HEK293 (cell line): ENCODE measurements around the gene ARHGAP26.

Experiments
- BCL11A ChIP-seq: fragments of 450-650 bp; formaldehyde crosslinking; IDR thresholded peaks from 2 replicates; pipeline ENCODE4 v1.5.1; 2016; ENCODE audit warnings: low read depth, missing biosample characterization, missing genetic modification characterization
- KLF10 ChIP-seq: fragments of 450-650 bp; IDR thresholded peaks from 2 replicates; pipeline ENCODE4 v1.5.1; 2018; ENCODE audit warnings: missing biosample characterization, mild to moderate bottlenecking, missing genetic modification characterization
- KLF16 ChIP-seq: fragments of 450-650 bp; formaldehyde crosslinking; IDR thresholded peaks from 2 replicates; pipeline ENCODE4 v1.5.1; 2017; ENCODE audit warnings: missing biosample characterization, missing genetic modification characterization
- KLF9 ChIP-seq: fragments of 450-650 bp; formaldehyde crosslinking; IDR thresholded peaks from 2 replicates; pipeline ENCODE4 v1.5.1; 2016; ENCODE audit warnings: missing biosample characterization, missing genetic modification characterization, low read depth
- MZF1 ChIP-seq: fragments of 450-650 bp; formaldehyde crosslinking; IDR thresholded peaks from 2 replicates; pipeline ENCODE4 v1.5.1; 2017; ENCODE audit warnings: missing biosample characterization, missing genetic modification characterization, borderline replicate concordance
- PBX3 ChIP-seq: sonication (generic); formaldehyde crosslinking; IDR thresholded peaks from 2 replicates; pipeline ENCODE4 v1.8.1; 2022; ENCODE audit warnings: mild to moderate bottlenecking, moderate library complexity, missing genetic modification reagents
- PRDM1 ChIP-seq: fragments of 450-650 bp; formaldehyde crosslinking; IDR thresholded peaks from 2 replicates; pipeline ENCODE4; 2016; ENCODE audit warnings: missing biosample characterization, missing genetic modification characterization
- TCF7L2 ChIP-seq: IDR thresholded peaks from 2 replicates; pipeline ENCODE4 v1.6.1; 2011; ENCODE audit warnings: low read depth, mild to moderate bottlenecking, inconsistent platforms, low read length, moderate library complexity, borderline replicate concordance
- WT1 ChIP-seq: fragments of 450-650 bp; formaldehyde crosslinking; IDR thresholded peaks from 2 replicates; pipeline ENCODE4 v1.5.1; 2016; ENCODE audit warnings: missing biosample characterization, missing genetic modification characterization
- YY2 ChIP-seq: fragments of 450-650 bp; formaldehyde crosslinking; IDR thresholded peaks from 2 replicates; pipeline ENCODE4 v1.5.1; 2016; ENCODE audit warnings: missing biosample characterization, missing genetic modification characterization
- ZBTB1 ChIP-seq: fragments of 450-650 bp; formaldehyde crosslinking; IDR thresholded peaks from 2 replicates; pipeline ENCODE4 v1.5.1; 2016; ENCODE audit warnings: missing biosample characterization, missing genetic modification characterization
- ZEB2 ChIP-seq: fragments of 450-650 bp; formaldehyde crosslinking; IDR thresholded peaks from 2 replicates; pipeline ENCODE4 v1.5.1; 2016; ENCODE audit warnings: missing biosample characterization, missing genetic modification characterization
- ZFP37 ChIP-seq: fragments of 450-650 bp; formaldehyde crosslinking; IDR thresholded peaks from 2 replicates; pipeline ENCODE4 v1.5.1; 2016; ENCODE audit warnings: missing biosample characterization, missing genetic modification characterization
- ZNF114 ChIP-seq: fragments of 450-650 bp; formaldehyde crosslinking; IDR thresholded peaks from 2 replicates; pipeline ENCODE4 v1.5.0; 2017; ENCODE audit warnings: missing biosample characterization, missing genetic modification characterization
- ZNF148 ChIP-seq: fragments of 450-650 bp; formaldehyde crosslinking; IDR thresholded peaks from 2 replicates; pipeline ENCODE4 v1.5.0; 2017; ENCODE audit warnings: missing biosample characterization, missing genetic modification characterization, borderline replicate concordance
- ZNF24 ChIP-seq: fragments of 450-650 bp; formaldehyde crosslinking; IDR thresholded peaks from 2 replicates; pipeline ENCODE4 v1.5.1; 2016; ENCODE audit warnings: missing biosample characterization, missing genetic modification characterization
- ZNF366 ChIP-seq: fragments of 450-650 bp; formaldehyde crosslinking; conservative IDR thresholded peaks from 2 replicates; pipeline ENCODE4 v1.5.1; 2016; ENCODE audit warnings: missing biosample characterization, missing genetic modification characterization
- ZNF433 ChIP-seq: fragments of 450-650 bp; formaldehyde crosslinking; IDR thresholded peaks from 2 replicates; pipeline ENCODE4 v1.5.1; 2016; ENCODE audit warnings: missing biosample characterization, missing genetic modification characterization, low read depth
- ZNF521 ChIP-seq: fragments of 450-650 bp; formaldehyde crosslinking; IDR thresholded peaks from 2 replicates; pipeline ENCODE4 v1.5.1; 2017; ENCODE audit warnings: missing biosample characterization, mild to moderate bottlenecking, missing genetic modification characterization
- ZNF600 ChIP-seq: fragments of 450-650 bp; formaldehyde crosslinking; IDR thresholded peaks from 2 replicates; pipeline ENCODE4 v1.5.1; 2016; ENCODE audit warnings: missing biosample characterization, missing genetic modification characterization
- ZNF610 ChIP-seq: fragments of 450-650 bp; formaldehyde crosslinking; IDR thresholded peaks from 2 replicates; pipeline ENCODE4 v1.5.1; 2016; ENCODE audit warnings: missing biosample characterization, missing genetic modification characterization, borderline replicate concordance
- ZNF629 ChIP-seq: fragments of 450-650 bp; formaldehyde crosslinking; IDR thresholded peaks from 2 replicates; pipeline ENCODE4 v1.5.1; 2017; ENCODE audit warnings: missing biosample characterization, missing genetic modification characterization
- ZNF654 ChIP-seq: fragments of 450-650 bp; formaldehyde crosslinking; IDR thresholded peaks from 2 replicates; pipeline ENCODE4 v1.5.1; 2016; ENCODE audit warnings: low read depth, missing biosample characterization, missing genetic modification characterization
- ZNF664 ChIP-seq: fragments of 450-650 bp; formaldehyde crosslinking; IDR thresholded peaks from 2 replicates; pipeline ENCODE4 v1.5.1; 2016; ENCODE audit warnings: missing biosample characterization, missing genetic modification characterization
- ZNF830 ChIP-seq: fragments of 450-650 bp; IDR thresholded peaks from 2 replicates; pipeline ENCODE4 v1.5.0; 2018; ENCODE audit warnings: missing biosample characterization, missing genetic modification characterization, low read depth, mild to moderate bottlenecking, moderate library complexity
- ZNF837 ChIP-seq: fragments of 450-650 bp; formaldehyde crosslinking; IDR thresholded peaks from 2 replicates; pipeline ENCODE4 v1.5.1; 2016; ENCODE audit warnings: missing biosample characterization, missing genetic modification characterization
- ZSCAN4 ChIP-seq: fragments of 450-650 bp; formaldehyde crosslinking; IDR thresholded peaks from 2 replicates; pipeline ENCODE4 v1.5.1; 2017; ENCODE audit warnings: missing biosample characterization, missing genetic modification characterization
- TF ChIP-seq, protein P1 (sequence below): fragments of 450-650 bp; IDR thresholded peaks from 2 replicates; pipeline ENCODE4 v1.5.1; 2018; ENCODE audit warnings: missing biosample characterization, missing genetic modification characterization
- TF ChIP-seq, protein P2 (sequence below): fragments of 450-650 bp; formaldehyde crosslinking; IDR thresholded peaks from 2 replicates; pipeline ENCODE4 v1.5.1; 2016; ENCODE audit warnings: missing biosample characterization, missing genetic modification characterization
- TF ChIP-seq, protein P3 (sequence below): fragments of 450-650 bp; formaldehyde crosslinking; IDR thresholded peaks from 2 replicates; pipeline ENCODE4 v1.5.1; 2017; ENCODE audit warnings: missing biosample characterization, missing genetic modification characterization
- TF ChIP-seq, protein P4 (sequence below): fragments of 450-650 bp; formaldehyde crosslinking; IDR thresholded peaks from 2 replicates; pipeline ENCODE4 v1.5.1; 2016; ENCODE audit warnings: missing biosample characterization, missing genetic modification characterization

The ARHGAP26 gene

DNA sequence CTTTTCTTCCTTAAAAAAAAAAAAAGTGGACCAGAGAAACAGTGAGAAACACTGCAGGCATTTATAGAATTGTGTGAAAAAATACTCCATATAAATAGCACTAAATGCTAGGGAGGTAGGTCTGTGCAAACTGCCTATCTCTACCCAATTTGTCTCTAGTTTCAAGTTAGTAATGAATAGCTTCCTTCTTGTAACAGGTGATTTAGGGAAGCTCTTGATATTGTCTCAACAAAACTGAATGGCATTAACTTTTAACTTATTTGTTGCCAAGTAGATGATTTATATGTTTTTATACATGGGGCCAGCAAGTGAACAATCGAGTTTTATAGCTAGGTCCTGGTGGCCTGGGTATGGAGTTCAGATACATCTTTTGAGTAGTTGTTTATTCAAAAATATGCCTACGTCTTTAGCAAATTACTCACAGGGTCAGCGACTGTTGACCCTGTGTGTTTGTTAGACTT is 349.7 kb downstream of the ARHGAP26 start (continued):
- TF ChIP-seq, protein P1, sequence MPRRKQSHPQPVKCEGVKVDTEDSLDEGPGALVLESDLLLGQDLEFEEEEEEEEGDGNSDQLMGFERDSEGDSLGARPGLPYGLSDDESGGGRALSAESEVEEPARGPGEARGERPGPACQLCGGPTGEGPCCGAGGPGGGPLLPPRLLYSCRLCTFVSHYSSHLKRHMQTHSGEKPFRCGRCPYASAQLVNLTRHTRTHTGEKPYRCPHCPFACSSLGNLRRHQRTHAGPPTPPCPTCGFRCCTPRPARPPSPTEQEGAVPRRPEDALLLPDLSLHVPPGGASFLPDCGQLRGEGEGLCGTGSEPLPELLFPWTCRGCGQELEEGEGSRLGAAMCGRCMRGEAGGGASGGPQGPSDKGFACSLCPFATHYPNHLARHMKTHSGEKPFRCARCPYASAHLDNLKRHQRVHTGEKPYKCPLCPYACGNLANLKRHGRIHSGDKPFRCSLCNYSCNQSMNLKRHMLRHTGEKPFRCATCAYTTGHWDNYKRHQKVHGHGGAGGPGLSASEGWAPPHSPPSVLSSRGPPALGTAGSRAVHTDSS = no peak
- TF ChIP-seq ZNF830 (tag by site-specific recombination) = no peak
- no peak for TF ChIP-seq ZNF521
- 0 out of 2 replicates have a peak, but pooled peaks have one; percentile 47 for TF ChIP-seq YY2 (tag by site-specific recombination)
- no peak for TF ChIP-seq ZNF654 (tag by site-specific recombination)
- no peak for TF ChIP-seq ZEB2 (tag by site-specific recombination)
- no peak for TF ChIP-seq ZNF610 (tag by site-specific recombination)
- TF ChIP-seq ZNF148 = no peak
- TF ChIP-seq TCF7L2 = no peak
- TF ChIP-seq WT1 (tag by site-specific recombination) = peak; percentile 93
- TF ChIP-seq ZNF837 (tag by site-specific recombination) = no peak
- no peak for TF ChIP-seq ZFP37 (tag by site-specific recombination)
- TF ChIP-seq MZF1 (tag by site-specific recombination) = no peak
- TF ChIP-seq ZBTB1 (tag by site-specific recombination) = no peak
- TF ChIP-seq PBX3 = no peak
- no peak for TF ChIP-seq ZNF664
- TF ChIP-seq, protein P2, sequence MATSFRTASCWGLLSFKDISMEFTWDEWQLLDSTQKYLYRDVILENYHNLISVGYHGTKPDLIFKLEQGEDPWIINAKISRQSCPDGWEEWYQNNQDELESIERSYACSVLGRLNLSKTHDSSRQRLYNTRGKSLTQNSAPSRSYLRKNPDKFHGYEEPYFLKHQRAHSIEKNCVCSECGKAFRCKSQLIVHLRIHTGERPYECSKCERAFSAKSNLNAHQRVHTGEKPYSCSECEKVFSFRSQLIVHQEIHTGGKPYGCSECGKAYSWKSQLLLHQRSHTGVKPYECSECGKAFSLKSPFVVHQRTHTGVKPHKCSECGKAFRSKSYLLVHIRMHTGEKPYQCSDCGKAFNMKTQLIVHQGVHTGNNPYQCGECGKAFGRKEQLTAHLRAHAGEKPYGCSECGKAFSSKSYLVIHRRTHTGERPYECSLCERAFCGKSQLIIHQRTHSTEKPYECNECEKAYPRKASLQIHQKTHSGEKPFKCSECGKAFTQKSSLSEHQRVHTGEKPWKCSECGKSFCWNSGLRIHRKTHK (tag by site-specific recombination) = no peak
- no peak for TF ChIP-seq KLF9 (tag by site-specific recombination)
- no peak for TF ChIP-seq PRDM1 (tag by site-specific recombination)
- no peak for TF ChIP-seq ZNF24 (tag by site-specific recombination)
- TF ChIP-seq, protein P3, sequence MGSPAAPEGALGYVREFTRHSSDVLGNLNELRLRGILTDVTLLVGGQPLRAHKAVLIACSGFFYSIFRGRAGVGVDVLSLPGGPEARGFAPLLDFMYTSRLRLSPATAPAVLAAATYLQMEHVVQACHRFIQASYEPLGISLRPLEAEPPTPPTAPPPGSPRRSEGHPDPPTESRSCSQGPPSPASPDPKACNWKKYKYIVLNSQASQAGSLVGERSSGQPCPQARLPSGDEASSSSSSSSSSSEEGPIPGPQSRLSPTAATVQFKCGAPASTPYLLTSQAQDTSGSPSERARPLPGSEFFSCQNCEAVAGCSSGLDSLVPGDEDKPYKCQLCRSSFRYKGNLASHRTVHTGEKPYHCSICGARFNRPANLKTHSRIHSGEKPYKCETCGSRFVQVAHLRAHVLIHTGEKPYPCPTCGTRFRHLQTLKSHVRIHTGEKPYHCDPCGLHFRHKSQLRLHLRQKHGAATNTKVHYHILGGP (tag by site-specific recombination) = peak; percentile 68
- no peak for TF ChIP-seq ZNF600 (tag by site-specific recombination)
- no peak for TF ChIP-seq ZNF366 (tag by site-specific recombination)
- 0 out of 2 replicates have a peak, but pooled peaks have one; percentile 27 for TF ChIP-seq BCL11A (tag by site-specific recombination)
- no peak for TF ChIP-seq KLF16 (tag by site-specific recombination)
- no peak for TF ChIP-seq ZNF629 (tag by site-specific recombination)
- TF ChIP-seq ZNF433 (tag by site-specific recombination) = no peak
- no peak for TF ChIP-seq ZSCAN4
- 0 out of 2 replicates have a peak, but pooled peaks have one; percentile 29 for TF ChIP-seq KLF10 (tag by site-specific recombination)
- TF ChIP-seq ZNF114 (tag by site-specific recombination) = no peak
- TF ChIP-seq, protein P4, sequence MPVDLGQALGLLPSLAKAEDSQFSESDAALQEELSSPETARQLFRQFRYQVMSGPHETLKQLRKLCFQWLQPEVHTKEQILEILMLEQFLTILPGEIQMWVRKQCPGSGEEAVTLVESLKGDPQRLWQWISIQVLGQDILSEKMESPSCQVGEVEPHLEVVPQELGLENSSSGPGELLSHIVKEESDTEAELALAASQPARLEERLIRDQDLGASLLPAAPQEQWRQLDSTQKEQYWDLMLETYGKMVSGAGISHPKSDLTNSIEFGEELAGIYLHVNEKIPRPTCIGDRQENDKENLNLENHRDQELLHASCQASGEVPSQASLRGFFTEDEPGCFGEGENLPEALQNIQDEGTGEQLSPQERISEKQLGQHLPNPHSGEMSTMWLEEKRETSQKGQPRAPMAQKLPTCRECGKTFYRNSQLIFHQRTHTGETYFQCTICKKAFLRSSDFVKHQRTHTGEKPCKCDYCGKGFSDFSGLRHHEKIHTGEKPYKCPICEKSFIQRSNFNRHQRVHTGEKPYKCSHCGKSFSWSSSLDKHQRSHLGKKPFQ (tag by site-specific recombination) = no peak
